DMS114 treated with DMSO at 0.1 percent for 48 hours (cell line): ENCODE results near the gene TPGS2.
"Not testable (repeated sequence)": the region's sequence is repeated elsewhere in the genome, so short reads cannot be mapped to it uniquely, and the experiment has no call there.

Source experiments
- DNase-seq: peaks from one replicate; lab custom pipeline; 2025; ENCODE audit not compliant: unreplicated experiment; lab: John Stamatoyannopoulos, UW

Gene TPGS2, protein sequence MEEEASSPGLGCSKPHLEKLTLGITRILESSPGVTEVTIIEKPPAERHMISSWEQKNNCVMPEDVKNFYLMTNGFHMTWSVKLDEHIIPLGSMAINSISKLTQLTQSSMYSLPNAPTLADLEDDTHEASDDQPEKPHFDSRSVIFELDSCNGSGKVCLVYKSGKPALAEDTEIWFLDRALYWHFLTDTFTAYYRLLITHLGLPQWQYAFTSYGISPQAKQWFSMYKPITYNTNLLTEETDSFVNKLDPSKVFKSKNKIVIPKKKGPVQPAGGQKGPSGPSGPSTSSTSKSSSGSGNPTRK

DNA sequence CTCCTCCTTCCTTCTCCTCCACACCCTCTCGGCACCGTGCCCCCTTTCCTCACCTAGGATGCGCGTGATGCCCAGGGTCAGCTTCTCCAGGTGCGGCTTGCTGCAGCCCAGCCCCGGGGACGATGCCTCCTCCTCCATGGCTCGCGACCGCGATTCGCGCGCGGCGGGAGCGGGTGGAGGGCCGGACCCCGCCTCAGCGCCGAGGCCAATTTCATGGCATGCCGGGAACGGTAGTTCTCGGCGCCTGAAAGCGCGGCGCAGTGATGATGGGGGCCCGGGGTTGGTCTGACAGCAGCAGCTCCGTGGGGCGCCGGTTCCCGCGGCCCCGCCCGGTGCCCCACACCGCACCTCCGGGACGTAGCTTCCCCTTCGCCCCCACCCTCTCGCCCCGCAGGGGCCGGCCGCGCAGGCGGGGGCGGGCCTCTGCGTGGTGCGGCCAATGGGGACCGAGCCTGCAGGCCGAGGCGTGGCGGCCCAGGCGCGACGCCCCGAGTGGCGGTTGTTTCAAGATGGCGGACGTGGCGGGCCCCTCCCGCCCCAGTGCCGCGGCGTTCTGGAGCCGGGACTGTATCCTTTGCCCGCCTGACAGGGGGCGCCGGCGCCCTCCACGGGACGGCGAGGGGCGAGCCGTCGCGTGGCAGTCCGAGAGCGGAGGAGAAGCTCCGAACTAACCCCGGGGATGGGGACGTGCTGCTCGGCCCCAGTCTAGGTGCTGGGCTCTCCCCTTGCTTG, at the start of gene TPGS2, which contains the start of gene KIAA1328:
Gene TPGS2 (minus strand): TSS at position 373 of the 732 bp plus-strand sequence. CDS start 235 bp downstream, at position 138.
Gene KIAA1328 (plus strand): TSS at position 498 of the 732 bp plus-strand sequence. CDS start 12 bp downstream, at position 510.
- DNase-seq: peak; percentile 68

GRCh38 chr18:36873826-36874225, 45.0 kb upstream of the TPGS2 start:
- not testable (repeated sequence) for DNase-seq

DNA sequence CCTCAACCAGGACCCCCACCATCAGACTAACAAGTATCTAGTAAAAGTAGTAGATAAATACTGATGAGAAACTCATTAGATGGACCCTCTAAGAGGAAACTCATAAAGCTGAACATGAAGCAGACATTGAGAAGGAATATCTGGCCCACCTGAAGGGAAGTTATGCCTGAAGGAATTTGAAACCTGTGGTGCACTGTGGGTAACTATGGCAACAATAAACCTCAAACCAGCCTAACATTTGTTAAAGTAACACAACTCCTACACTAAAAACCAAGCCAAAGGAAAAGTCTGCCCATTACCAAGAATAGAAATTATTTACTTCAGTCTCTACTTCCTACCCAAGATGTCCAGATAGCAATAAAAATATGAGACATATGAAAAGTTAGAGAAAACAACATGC, 43.5 kb upstream of the TPGS2 start:
- no peak for DNase-seq

DNA sequence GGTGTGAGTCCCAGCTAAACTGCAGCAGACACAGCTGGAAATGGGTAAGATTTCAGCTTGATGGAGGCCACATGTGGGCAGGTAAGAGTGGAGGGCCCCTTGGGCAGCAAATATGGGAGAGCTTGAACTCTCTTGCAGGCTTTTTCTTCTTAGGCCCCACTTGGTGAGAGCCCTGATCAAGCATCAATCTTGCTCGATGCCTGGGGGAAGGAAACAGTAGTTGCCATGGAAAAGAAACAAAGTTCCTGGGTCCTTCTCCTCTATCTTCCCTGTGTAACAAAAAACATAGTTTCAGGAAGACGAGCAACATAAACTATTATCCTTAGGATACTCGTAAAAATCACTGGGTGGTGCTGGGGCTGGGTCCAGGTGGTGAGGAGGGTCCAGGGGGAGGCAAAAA, 43.0 kb upstream of the TPGS2 start:
- DNase-seq: no peak

GRCh38 chr18:36867056-36867455, 38.3 kb upstream of the TPGS2 start:
- no peak for DNase-seq

DNA sequence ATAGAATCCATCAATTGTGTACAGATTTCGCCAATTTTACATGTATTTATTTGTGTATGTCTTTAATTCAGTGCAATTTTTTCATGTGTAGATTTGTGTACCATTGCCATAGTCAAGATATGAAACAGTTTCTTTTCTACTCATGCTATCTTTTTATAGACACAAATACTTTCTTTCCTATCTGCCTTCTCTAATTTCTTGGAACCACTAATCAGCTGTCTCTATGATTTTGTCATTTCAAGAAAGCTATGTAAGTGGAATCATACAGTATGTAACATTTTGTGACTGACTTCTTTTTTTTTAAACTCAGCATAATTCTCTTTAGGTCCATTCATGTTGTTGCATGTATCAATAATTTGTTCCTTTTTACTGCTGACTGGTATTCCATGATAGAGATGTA, 33.4 kb upstream of the TPGS2 start:
- no peak for DNase-seq

GRCh38 chr18:36856815-36857214, 28.0 kb upstream of the TPGS2 start:
- no peak for DNase-seq

DNA sequence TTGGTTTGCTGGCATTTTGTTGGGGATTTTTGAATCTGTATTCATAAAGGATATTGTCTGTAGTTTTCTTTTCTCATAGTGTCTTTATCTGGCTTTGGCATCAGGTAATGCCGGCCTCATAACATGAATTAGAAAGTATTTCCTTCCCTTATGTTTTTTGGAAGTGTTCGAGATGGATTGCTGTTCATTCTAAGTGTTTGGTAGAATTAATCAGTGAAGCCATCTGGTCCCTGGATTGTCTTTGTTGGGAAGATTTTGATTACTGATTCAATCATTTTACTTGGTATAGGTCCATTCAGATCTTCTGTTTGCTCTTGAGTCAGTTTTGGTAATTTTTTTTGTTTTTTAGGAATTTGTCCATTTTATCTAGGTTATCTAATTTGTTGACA, 22.4 kb upstream of the TPGS2 start:
- no peak for DNase-seq

- DNase-seq: no peak
Measured at GRCh38 chr18:36850527-36851201, 21.9 kb upstream of the TPGS2 start.

- no peak for DNase-seq
Measured at GRCh38 chr18:36849288-36850006, 20.6 kb upstream of the TPGS2 start.

DNA sequence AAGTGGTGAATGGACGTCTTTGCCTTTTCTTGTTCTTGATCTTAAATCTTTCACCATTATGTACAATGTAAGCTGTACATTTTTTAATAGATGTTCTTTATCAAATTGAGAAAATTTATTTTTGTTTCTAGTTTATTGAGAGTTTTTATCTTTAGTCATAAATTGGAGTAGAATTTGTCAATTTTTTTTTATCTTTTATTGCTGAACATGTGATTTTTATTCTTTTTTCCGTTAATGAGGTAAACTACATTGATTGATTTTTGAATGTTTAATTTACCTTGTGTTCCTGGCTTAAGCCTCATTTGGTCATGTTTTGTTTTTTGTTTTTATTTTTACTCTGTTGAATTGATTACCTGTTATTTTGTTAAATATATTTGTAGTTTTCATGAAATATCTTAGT, 19.8 kb upstream of the TPGS2 start:
- DNase-seq: no peak

GRCh38 chr18:36843784-36844183, 15.0 kb upstream of the TPGS2 start:
- no peak for DNase-seq

DNA sequence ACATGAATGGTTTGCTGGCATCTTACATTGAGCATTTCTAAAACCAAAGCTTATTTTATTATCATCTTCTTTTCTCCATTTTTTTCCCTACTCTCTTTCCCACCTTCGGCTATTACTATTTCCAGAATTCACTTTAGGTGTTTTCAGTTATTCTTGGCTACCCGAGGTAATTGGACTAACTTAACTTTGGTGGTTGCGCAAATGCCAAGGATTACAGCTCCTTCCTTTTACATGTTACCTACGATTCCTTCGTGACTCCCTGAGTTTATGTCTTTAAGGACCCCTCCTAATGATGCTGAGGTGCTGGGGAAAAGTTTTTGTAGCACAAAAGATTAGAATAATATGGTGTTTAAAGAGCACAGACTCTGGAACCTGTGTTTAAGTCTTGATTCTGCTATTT, 14.4 kb upstream of the TPGS2 start:
- no peak for DNase-seq

DNA sequence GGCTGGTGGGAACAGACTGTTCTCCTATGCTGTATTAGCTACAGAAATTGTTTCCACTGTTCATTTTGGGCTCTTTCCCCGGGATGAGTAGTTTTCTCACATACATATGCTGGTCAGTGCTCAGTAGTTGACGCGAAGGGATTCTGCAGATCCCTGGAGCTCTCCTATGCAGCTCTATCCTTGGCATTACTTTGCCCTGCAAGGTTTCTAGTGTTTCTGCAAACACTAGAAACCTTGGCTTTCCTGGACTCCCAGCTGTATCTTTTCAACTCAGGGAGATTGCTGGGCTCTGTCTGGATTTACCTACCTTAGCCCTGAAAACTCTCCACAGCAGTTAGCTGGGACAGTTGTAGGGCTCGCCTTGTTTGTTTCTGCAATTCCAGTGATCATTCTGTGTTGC, 11.0 kb upstream of the TPGS2 start:
- no peak for DNase-seq

DNA sequence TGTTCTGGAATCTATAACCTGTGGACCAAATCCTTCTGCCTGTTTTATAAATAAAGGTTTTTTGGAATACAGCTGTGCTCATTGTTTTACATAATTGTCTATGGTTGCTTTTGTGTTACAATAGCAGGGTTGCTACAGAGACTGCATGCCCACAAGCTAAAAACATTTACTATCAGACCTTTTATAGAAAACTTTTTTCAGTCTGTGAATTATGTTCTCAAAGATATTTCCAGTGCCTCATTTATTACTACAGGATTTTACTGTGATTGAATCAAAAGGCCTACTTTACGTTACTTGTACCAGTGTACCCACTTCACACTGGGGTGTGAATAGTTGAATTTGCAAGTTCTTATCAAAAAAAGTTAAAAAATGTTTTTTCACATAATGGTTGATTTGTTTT, 7.1 kb upstream of the TPGS2 start:
- DNase-seq: no peak

DNA sequence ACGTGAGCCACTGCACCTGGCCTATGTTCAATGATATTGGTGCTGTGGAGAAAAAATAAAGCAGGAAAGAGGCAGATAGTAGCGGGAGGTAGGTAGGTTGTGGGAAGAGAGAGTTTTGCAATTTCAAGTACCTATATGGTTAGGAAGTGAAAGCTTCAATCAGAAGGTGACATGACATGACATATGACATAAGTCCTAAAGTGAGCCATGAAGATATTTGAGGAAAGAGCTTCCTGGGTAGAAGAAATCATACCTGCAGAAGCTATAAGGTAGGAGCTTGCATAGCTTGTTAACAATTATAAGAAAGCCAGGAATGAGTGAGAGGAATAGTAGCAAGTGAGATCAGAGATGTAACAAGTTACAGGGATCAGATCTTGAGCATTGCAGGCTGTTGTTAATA, 4.3 kb upstream of the TPGS2 start:
- DNase-seq: no peak

GRCh38 chr18:36831139-36831538, 2.3 kb upstream of the TPGS2 start:
- no peak for DNase-seq

GRCh38 chr18:36830158-36830495, 1.3 kb upstream of the TPGS2 start:
- no peak for DNase-seq

DNA sequence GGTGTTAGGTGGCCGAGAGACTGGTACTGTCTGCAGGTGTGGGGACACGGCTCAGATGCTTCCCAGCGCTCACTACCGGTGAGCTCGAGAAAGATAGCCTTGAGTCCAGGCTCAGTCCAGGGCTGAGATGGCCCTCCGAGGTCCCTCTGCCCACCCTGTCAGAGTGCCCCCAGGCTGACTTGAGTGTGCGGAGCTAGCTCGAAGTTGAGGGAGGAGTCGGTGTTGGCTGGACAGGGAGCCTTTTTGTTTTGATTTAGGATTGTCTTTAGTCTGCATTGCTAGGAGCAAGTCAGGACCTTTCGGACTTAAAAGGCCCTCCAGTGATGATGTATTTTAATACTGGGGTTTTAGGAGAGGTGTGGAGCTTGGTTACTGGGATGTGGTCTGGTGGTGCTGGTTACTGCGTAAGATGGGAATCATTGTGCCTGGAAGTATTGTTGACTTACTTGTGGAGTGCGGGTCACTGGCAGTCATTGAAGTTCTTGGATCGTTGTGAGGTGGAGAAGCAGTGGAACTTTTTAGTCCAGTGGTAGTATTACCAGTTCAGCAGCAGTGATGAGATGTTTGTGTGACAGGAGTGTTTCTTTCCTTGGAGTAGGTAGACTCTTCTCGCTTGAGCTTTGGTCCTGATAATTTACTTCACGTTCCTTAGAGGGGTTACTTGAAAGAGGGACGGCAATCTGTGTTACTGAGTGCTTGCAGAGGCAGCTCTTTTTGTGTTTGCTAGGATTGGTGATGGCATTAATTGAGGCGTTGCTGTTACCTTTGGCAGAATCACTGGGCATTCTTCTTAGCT, 758 bp upstream of the TPGS2 start:
- no peak for DNase-seq

GRCh38 chr18:36828157-36828629, 609 bp downstream of the TPGS2 start:
- no peak for DNase-seq
